ENCODE measurements around the gene WBP1L.

WBP1L gene

DNA sequence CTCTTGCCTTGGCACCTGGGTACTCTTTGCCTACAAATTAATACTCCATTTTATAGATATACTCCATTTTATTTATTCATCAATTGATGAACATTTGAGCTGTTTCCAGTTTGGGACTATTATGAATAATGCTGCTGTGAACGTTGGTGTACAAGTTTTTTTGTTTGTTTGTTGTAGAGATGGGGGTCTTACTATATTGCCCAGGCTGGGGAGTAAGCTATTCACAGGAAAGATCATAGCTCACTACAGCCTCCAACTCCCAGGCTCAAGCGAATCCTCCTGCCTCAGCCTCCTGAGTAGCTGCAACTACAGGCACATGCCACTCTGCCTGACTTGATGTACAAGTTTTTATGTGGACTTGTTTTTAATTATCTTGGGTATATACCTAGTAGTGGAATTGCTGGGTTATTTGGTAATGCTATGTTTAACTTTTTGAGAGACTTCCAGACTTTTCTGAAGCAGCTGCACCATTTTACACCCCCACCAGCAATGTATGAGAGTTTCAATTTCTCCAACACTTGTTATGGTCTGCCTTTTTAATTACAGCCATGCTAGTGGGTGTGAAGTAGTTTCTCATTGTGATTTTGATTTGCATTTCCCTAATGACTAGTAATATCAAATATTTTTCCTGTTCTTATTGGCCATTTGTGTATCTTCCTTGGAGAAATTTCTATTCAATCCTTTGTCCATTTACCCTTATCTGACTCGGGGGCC, 15.9 kb downstream of the WBP1L start:
- DNase-seq: no peak

- no peak for DNase-seq
Observed at GRCh38 chr10:102761981-102762380, 18.2 kb downstream of the WBP1L start.

- DNase-seq: no peak
Observed at GRCh38 chr10:102762401-102763015, 18.8 kb downstream of the WBP1L start.

GRCh38 chr10:102763037-102763607, 19.4 kb downstream of the WBP1L start:
- DNase-seq: no peak

GRCh38 chr10:102764470-102765161, 20.9 kb downstream of the WBP1L start:
- DNase-seq: no peak

DNA sequence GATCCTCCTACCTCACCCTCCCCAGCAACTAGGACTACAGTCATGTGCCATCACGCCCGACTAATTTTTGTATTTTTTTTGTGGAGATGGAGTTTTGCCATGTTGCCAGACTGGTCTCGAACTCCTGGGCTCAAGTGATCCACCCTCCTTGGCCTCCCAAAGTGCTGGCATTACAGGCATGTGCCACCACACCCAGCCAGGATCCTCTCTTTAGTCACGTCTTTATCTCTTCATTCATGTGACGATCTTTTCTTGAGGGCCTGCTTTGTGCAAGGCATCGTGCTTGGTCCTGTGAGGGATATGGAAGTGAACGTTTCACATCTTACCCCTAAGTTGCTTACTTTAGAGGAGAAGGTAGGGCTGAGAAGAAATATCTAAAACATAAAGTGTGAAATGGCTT, 21.6 kb downstream of the WBP1L start:
- DNase-seq: no peak

DNA sequence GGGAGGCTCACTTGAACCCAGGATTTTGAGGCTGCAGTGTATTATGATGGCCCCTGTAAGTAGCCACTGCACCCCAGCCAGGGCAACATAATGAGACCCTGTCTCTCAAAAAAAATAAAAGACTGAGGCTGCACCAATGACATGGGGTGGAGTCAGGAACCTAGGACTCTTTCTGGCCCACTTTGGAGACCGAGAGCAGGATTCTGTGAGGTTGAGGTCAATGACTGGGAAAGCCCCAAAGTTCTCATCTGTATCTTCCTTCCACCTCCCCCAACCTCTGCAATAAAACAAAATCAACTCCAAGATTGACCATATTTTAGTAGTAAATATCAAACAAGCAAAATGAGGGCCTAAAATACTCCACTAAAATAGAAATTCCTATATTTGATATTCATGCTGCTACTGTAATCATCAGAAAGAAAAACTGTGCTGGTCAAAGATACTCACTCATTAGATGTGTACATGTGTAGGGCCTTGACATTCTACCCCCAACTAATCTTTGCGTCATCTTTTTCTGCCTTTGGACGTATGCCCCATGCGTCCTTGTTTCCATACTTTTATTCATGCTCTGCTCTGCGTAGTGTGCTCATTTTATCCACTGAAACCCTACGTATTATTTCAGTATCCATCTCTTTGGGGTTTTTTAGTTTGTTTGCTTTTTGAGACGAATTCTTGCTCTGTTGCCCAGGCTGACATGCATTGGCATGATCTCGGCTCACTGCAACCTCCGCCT, 23.8 kb downstream of the WBP1L start:
- DNase-seq: no peak

DNA sequence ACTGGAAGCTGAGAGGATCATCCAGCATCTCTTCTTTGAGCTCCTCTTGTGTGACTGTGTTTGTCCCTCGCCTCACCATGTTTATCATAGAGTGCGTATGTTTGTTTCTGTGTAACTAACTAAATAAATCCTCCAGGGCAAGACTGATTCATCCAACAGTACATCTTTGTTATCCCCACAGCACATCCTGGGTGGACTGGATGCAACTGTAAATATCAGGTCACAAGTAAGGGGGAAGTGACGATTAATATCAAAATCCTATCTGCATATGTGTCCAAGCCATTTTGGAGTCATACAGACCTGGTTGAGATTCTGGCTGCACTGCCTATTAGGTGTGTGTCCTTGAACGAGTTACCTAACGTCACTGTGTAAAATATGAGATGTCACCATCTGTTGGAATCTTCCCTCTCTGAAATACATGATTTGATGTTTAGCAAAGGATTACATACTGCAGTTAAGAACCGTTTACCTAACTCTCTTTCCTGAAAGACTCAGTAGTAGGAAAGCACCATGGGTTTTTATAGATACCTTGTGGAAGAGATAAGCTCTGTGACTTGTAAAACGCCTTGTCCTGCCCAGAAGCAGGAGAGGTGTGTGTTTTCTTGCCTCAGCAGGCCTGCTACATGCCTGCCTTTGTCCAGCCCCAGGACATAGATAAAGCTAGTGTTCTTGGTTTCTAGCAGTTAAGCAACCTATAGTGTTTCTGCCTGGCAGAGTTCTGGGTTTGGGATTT, 25.8 kb downstream of the WBP1L start:
- no peak for DNase-seq

- no peak for DNase-seq
Observed at GRCh38 chr10:102770108-102770482, 26.3 kb downstream of the WBP1L start.

DNA sequence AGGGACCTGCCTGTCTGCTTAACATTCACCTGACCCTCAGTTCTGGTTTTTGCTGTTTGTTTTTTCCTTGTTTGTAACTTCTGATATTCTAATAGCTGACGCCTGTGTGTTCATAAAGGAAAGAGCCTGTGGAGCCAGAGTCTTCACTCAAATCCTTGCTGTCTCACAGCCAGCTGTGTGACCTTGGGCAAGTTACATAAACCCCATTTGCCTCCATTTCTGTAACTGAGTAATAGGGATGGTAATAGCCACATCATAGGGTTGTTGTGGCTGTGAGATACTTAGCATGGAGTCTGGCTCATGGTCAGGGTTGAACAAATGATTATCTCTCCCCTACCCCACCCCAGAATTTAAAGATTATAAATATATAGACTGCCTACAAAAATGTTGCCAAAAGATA, 27.0 kb downstream of the WBP1L start:
- no peak for DNase-seq

- no peak for DNase-seq
Observed at GRCh38 chr10:102773320-102773719, 29.6 kb downstream of the WBP1L start.

GRCh38 chr10:102773986-102774385, 30.2 kb downstream of the WBP1L start:
- DNase-seq: no peak

- no peak for DNase-seq
Observed at GRCh38 chr10:102775201-102775934, 31.6 kb downstream of the WBP1L start.

DNA sequence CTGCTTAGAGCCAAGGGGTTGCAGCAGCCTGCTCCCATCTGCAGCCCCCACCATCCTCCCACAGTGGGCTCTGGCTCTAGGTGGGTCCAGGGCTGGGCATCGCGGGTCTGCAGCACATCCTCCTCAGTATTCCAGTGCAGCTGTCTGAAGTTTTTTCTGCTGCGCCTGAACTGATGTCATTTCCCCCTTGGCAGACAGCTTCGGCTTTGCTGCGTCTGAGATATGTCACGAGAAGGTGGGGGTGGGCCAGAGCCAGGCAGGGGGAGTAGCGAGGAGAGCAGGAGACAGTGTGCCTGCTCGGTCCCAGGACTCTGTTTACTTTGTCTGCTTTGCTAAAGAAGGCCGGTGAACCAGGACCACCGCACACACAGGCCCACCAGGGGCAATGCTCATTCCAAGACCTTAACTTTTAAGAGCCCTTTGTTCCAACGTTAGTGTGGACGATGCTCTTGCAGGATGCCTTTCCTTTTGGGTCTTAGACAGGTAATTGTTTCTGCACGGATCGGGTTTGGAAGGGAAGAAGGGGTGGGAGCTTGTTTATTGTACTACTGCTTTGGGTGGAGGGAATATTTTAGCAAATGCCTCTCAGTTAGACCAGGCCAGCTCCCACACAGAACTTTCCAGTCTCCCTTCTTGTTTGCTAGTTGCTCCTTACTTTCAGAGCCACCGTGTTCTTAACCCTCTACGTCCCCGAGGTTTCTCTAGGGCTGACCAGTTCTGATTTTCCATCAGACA, 32.4 kb downstream of the WBP1L start:
- DNase-seq: peak; percentile 69

- DNase-seq: peak; percentile 78
Observed at GRCh38 chr10:102776779-102777456, 33.2 kb downstream of the WBP1L start.

DNA sequence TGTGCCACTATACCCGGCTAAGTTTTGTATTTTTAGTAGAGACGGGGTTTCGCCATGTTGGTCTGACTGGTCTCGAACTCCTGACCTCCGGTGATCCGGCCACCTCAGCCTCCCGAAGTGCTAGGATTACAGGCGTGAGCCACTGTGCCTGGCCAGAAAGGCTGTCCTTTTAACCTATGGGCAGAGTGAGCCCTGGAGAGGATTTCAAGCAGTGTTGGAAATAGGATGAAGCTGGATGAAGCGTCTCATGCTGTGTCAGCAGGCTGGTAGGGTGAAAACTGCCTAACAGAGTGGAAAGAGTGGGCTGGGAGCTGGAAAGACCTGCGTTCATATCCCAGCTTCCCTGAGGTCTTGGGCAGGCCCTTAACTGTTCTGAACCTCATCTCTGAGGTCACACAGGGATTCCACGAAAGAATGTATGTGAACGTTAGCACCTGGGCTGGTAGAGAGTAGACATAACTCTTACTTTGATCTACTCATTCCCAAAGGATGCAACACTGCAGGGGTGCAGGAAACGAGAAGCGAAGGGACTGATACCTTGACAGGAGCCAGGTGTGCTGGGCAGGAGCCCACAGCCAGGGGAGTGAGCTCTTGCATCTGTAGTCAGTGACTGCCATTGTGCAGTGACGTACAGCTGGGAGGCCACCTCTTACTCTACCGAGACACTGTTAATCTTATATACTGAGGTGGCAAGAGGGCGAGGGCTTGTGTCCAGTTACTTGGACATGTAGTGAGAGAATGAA, 34.1 kb downstream of the WBP1L start:
- no peak for DNase-seq

DNA sequence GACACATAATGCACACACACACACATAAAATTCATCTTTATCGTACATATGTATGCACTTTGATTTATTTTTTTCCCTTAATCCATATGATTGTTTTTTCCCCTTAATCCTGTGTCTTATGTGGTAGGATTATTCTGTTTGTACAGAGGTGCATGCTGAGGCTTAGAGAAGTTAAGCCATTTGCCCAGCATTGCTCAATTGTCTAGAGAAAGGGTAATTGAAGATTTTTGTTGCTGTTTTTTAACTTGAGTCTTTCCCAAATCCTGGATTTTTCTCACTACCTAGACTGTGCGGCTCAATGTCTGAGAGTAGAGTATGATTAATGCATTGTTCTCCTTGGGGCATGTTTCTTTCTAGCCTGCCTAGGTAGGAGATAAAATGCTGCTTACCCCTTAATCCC, 35.0 kb downstream of the WBP1L start:
- no peak for DNase-seq

- peak; percentile 40 for DNase-seq
Observed at GRCh38 chr10:102779680-102780526, 36.2 kb downstream of the WBP1L start.

- DNase-seq: no peak
Observed at GRCh38 chr10:102780527-102780808, 36.7 kb downstream of the WBP1L start.

All from NCI-H226 (cell line).